ENCODE data around the gene CAMTA1. TPM values are rescaled to one million over a fixed set of nuclear protein-coding genes. Genes with fewer than 3 reads are reported as not detected.

Gene CAMTA1
- total RNA-seq, 1 donor from 2014 or later = 43.1 TPM

- intact Hi-C loops (cut with micrococcal nuclease) = no loop called here
Measured at GRCh38 chr1:7540816-7541215, 755.6 kb downstream of the CAMTA1 start.

- intact Hi-C loops (cut with micrococcal nuclease) = no loop called here
Measured at GRCh38 chr1:7541629-7542028, 756.4 kb downstream of the CAMTA1 start.

- intact Hi-C loops (cut with micrococcal nuclease) = no loop called here
Measured at GRCh38 chr1:7543718-7544090, 758.5 kb downstream of the CAMTA1 start.

- intact Hi-C loops (cut with micrococcal nuclease) = no loop called here
Measured at GRCh38 chr1:7549277-7550161, 764.3 kb downstream of the CAMTA1 start.

GRCh38 chr1:7550261-7550865, 765.1 kb downstream of the CAMTA1 start:
- intact Hi-C loops (cut with micrococcal nuclease) = no loop called here

- intact Hi-C loops (cut with micrococcal nuclease) = no loop called here
Measured at GRCh38 chr1:7550981-7551380, 765.7 kb downstream of the CAMTA1 start.

DNA sequence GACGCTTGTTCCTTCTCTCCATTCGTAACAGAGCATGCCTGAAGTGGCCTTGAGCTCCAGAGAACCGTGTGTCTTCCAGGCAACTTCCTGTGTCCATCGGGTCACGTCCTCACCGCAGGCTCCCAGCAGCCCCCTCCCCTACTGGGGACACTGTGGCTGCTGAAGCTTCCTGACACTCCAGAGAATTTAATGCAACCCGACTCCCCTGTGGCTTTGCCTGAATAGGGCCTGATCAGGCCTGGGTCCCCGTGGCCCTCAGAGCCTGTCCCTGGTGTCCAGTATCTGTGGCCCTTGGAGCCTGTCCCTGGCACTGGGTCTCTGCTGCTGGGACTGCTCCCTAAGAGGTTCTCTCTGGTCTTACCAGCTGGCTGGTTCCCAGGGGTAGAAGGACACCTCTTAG, 766.2 kb downstream of the CAMTA1 start:
- intact Hi-C loops (cut with micrococcal nuclease) = no loop called here

GRCh38 chr1:7552402-7552801, 767.1 kb downstream of the CAMTA1 start:
- intact Hi-C loops (cut with micrococcal nuclease) = no loop called here

- intact Hi-C loops (cut with micrococcal nuclease) = no loop called here
Measured at GRCh38 chr1:7553042-7553690, 767.9 kb downstream of the CAMTA1 start.

- intact Hi-C loops (cut with micrococcal nuclease) = no loop called here
Measured at GRCh38 chr1:7554385-7555235, 769.4 kb downstream of the CAMTA1 start.

- intact Hi-C loops (cut with micrococcal nuclease) = no loop called here
Measured at GRCh38 chr1:7555391-7556185, 770.3 kb downstream of the CAMTA1 start.

- intact Hi-C loops (cut with micrococcal nuclease) = no loop called here
Measured at GRCh38 chr1:7557301-7557891, 772.1 kb downstream of the CAMTA1 start.

- intact Hi-C loops (cut with micrococcal nuclease) = no loop called here
Measured at GRCh38 chr1:7558041-7558461, 772.8 kb downstream of the CAMTA1 start.

- intact Hi-C loops (cut with micrococcal nuclease) = no loop called here
Measured at GRCh38 chr1:7558481-7558880, 773.2 kb downstream of the CAMTA1 start.

GRCh38 chr1:7558921-7559869, 773.9 kb downstream of the CAMTA1 start:
- intact Hi-C loops (cut with micrococcal nuclease) = no loop called here

DNA sequence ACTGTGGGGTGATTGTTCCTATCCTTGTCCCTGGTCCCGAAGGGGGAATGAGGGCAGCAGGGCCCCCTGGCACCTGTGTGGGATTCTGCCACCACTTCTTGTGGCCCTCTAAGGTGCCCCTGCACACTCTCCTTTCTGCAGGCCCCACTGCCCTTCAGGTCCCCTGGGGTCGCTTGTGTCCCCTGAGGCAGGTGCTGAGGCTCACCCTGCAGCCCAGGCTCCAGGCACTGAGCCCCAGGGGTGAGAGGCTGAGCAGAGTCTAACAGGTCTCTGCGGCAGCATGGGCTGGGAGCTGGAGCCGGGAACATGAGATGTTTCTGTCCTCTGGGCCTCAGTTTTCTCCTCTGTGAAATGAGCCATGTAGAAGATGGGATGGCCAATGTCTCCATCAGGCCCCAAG, 774.9 kb downstream of the CAMTA1 start:
- intact Hi-C loops (cut with micrococcal nuclease) = no loop called here

DNA sequence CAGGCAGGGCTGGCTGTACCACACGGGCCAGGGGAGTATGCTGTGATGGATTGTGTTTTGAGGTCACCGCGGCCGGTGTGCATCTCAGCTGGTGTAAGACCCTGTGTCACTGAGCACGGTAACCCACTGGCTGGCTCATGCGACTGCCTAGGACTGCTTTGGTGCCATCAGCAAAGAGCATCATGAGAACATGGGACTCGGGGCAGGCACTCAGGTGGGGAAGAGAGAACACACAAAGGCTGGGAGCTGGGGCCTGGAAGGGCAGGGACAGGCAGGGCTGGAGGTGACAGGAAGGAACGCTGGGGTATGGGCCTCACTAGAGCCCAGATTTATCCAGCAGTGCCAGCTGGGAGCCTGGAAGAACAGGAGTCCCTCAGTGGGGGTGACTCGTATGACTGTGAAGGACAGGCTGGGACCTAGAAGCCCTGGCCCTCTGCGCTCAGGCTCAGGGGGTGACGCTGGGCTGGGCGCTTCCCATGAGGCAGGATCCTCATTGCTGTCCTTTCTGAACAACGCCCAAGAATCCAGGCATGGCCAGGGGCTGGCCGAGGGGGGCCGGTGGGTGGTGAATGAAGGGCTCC, 775.4 kb downstream of the CAMTA1 start:
- intact Hi-C loops (cut with micrococcal nuclease) = no loop called here

- intact Hi-C loops (cut with micrococcal nuclease) = no loop called here
Measured at GRCh38 chr1:7561331-7561921, 776.2 kb downstream of the CAMTA1 start.
